GM21367 (cell line): ENCODE data around the gene NUDT12.

Source experiments
- ATAC-seq: cut with Tn5 transposase; IDR thresholded peaks from one replicate; pipeline ENCODE4 v1.9.1; 2021; ENCODE audit not compliant: unreplicated experiment

Gene NUDT12

DNA sequence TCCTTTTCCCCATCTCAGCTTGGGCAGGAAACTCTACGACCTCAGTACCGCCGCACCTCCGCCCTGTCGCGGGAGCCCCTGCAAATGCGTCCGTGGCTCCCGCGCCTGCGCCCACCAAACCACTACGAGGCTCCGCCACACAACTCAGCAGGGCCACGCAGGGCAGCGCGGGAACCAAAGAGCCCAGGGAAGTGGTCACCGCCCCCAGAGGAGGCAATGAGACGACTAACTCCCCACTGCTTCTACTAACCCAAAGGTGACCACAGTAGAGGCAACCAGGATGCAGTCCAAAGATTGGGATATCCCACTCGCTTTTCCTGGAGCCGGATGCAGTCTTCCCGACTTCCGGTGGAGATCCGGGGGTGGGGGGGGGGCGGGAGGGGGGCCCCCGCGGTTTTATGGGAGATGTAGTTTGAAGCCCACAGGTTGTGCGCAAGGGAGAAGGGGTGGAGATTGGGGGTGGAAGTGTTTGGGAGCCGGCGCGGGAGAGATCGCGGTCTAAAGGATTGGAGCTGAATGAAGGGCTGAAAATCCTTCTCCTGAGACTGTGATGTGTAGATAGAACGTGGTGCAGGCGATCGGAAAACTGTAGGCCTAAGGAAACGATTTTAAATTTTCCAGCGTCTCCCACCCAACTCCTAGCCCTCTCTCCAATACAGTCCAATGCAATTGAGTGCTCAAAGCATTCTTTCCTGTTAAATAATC, at the start of gene NUDT12:
NUDT12 (minus strand) TSS at position 337 of the 705 bp plus-strand sequence. CDS start 2,541 bp downstream, outside the sequence.
- peak; percentile 93 for ATAC-seq

GRCh38 chr5:103607346-103607745, 44.8 kb upstream of the NUDT12 start:
- no peak for ATAC-seq

GRCh38 chr5:103605277-103605676, 42.7 kb upstream of the NUDT12 start:
- ATAC-seq, result no peak

GRCh38 chr5:103602438-103602837, 39.8 kb upstream of the NUDT12 start:
- ATAC-seq, result no peak

DNA sequence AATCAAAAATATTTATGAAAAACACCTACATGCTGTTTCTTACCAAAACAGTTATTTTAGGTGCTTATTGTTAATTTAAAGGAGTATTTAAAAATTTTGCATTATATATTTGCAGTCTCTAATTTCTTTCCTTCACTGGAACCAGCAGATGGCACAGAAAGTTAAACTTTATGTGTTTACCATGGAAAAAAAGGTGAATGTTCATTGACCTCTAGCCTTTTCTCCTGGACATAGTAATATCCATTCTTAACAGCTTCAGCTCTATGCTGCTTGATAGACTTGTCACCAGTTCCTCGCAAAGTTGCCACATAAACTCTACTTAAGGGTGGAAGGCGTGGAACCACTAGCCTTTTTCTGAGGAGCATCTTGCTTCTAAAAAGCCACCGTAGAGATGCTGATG, 38.7 kb upstream of the NUDT12 start:
- ATAC-seq, result no peak

GRCh38 chr5:103600086-103600485, 37.5 kb upstream of the NUDT12 start:
- no peak for ATAC-seq

DNA sequence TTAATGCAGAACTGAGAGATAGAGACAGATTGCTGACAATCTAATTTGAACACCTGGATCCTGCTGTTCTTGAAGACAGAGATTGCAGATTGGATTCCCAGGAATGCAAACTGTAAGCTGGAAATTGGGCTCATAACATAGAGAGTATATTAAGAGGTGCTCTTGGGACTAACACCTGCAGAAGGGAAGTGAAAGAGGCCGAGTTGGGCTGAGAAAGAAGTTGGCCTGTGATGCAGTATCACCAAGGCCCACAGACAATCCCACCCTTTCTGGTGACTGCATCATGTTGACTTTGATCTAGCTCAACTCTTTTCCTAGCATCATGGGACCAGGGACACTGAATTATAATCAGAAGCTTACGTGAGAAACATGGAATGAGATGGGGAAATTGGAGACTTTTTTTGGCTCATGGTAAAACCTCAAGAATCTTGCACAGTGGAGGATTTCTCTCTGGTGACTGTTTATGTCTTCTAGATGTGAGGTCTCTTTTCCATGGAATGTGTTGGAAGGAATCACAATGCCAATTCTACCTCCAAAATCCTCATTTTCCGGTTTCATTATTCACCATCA, 36.5 kb upstream of the NUDT12 start:
- no peak for ATAC-seq

DNA sequence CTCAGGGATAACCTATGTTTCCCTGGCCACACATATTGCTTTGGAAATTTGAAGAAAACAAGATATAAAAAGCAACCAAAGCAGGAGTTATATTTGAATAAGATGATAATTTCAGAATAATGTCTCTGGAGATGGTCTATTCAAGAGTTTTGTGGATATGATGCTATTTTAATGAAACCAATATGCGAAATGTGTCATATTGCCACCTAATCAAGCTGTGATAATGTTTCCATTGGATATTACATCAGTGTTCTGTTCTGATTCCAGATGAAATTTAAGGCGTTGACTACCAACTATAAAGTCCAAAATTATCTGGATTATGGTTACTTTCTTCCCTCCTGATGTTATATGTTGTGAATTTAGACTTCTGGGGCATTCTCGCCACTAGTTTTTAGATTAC, 27.6 kb upstream of the NUDT12 start:
- no peak for ATAC-seq

DNA sequence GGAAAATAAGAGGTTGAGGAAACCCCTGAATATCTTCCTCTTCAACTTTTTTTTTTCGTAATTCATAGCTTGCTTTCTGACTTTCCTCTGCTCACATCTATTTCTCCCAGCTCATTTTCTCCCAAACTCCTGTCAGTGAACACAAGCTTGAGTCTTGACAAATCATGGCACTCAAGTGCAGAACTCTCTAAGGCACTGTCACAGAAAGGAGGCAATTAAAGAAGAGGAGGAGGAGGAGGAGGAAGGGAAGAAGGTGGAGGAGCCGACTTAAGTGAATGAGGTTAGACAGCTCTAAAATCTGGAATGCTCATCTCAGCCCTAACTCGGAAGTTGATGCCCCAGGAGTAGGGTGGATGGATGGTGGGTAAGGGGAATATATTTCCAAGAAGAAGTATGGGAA, 27.2 kb upstream of the NUDT12 start:
- ATAC-seq, result no peak

- ATAC-seq, result no peak
Measured at GRCh38 chr5:103589357-103589756, 26.8 kb upstream of the NUDT12 start.

DNA sequence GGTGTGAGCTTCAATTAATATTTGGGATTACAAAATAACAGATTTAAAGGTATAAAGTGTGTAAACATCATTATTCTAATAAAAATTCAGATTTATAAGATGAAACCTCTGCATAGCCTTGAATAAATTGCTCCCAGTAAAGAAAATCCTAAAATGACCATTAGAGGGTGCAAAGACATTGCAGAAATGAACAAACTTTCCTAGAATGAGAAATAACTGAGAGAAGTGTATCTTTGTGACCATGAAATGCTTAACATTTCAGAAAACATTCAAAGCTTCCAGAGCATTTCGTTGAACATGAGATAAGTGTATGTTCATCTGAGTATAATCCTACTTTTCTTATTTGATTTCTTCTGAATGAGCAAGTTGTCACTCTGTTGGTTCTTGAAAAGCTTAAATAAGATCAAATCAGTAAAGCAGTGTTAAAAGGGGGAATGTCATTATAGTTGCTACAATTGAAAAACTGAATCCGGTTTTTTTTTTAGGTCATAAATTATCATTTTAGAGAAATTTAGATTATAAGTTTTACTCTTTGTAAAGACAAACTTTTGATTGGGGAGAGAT, 24.7 kb upstream of the NUDT12 start:
- ATAC-seq, result no peak

DNA sequence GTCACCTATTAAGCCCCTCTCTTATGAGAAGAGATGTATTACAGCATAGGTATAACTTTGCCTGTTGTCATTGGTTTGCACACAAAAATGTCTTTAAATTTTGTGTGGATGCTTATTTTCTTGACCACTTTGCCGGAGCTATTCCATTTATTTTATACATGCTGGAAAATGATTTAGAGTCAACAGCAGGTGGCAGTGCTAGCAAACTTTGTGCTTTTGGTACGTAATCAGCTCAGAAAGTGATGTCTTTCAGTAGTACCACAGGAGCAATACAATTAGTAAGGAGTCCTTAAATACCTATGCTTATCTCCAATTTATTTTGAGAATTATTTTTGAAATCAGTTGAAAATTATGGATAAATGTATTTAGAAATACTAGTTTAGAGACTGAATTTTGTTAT, 19.8 kb upstream of the NUDT12 start:
- no peak for ATAC-seq

DNA sequence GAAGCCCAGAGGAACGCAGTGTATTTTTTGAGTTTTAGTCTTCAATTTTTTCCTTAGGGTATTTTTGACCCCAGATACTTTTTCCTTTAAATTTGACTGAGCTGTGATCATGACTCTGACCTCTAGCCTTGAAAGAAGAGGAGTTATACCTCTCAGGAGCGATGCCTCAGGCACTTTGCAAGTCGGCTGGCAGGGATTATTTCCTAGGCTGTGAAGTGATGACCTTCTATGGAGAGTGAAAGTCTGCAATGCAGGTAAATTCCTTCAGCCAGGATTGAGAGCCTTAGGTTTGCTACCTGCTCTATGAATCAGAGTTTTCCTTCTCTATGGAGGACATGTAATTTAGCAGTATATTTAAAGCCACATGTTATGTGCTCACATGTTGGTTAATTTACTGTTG, 10.8 kb upstream of the NUDT12 start:
- ATAC-seq, result no peak

DNA sequence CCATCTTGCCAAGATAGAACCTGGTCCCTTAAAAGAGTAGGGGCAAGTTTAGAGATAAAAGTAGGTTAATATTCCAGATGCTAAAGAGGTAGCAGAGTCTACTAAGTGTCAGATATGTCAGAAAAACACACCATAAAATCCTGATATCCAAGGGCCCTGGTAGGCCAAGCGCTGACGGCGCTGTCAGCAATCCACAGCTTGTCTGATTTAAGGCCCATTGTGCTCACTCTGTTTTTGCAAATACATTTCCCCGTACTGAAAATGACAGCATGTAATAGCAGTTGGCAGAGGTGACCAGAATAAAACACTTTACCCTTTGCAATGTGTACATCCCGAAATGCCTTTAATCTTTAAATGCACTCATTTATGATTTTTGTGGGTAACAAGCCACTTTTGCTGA, 9.9 kb upstream of the NUDT12 start:
- ATAC-seq, result no peak

GRCh38 chr5:103571730-103572129, 9.1 kb upstream of the NUDT12 start:
- no peak for ATAC-seq

DNA sequence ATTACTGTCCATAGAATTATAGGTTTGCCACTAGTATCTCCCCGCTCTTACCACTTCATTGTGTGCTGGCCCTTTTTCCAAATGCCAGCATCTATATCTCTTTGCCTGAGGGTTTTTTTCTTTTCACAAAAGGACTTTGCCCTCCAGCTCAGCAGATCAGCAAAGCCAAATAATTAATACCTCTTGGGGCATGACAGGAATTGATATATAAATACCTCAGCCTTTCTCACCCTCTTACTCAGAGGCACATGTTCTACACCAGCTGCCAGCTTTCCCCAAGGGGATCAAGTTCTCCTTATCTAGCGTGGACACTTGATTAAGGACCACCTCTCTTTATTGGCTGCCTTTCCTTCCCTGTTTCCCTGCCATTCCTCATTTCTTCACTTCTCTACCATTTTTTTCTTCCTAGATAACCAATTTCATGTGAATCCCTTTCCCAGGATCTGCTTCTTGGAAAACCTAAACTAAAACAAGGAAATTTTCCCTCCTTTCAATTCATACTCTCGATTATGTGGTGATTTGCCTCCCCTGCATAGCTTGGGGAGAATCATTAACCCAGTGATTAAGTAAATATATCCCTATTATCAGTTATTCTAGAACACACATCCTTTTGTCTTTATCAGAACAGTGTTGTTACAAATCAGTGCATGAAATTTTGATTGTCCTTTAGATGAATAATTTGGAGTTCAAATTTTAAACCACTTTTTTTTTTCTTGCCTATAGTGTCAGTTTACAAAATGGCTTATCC, 6.9 kb upstream of the NUDT12 start:
- ATAC-seq, result no peak

- no peak for ATAC-seq
Measured at GRCh38 chr5:103565719-103566118, 3.1 kb upstream of the NUDT12 start.

- peak; percentile 47 for ATAC-seq
Measured at GRCh38 chr5:103561685-103562452, 720 bp downstream of the NUDT12 start.

- no peak for ATAC-seq
Measured at GRCh38 chr5:103560826-103561225, 1.8 kb downstream of the NUDT12 start.

DNA sequence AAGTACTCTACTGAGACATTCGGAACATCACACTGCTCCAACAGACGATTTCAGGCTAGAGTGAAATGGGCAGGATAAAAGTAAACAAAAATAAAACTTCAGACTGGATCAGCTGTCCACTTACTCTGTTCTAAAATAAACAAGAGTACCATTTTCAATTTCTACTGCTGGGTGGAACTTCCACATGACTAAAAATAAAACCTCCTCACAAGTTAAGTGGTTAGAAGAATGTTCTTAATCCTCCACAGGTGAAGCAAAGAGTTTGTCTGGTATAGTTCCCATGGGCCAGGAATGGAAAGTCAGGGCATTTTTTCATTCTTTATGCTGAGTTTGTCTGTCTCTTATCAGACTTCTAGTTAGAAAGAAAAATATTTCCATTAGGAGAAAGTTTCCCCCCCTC, 15.7 kb downstream of the NUDT12 start:
- no peak for ATAC-seq

DNA sequence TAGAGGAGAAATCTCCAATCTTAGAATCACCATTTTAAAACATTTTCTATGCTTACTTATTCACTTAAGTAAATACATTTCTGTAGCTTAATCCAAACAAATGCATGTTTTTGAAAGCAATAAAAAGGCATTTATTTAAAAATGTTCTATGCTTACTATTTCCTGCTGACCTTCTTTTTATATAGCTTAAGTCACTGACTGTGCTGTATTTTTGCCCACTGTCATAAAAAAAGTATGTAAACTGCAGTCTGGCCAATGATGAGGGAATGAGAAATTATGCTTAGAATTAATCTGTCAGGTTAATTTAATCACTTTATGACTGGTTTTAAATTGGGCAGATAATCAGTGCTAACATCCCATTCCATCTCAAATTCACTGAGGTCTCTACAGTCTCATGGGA, 20.1 kb downstream of the NUDT12 start:
- no peak for ATAC-seq
